Activated T-cell treated with anti-CD3 and anti-CD28 coated beads, Interleukin-2, amount 50 U/mL, for 4 hours (primary cell): ENCODE data around the gene INTS13. TPM values are rescaled to one million over a fixed set of nuclear protein-coding genes. Genes with fewer than 3 reads are reported as not detected.
A peak's percentile ranks its signal among the peaks of the same experiment; 100 is the strongest.
"Not testable (repeated sequence)": the region's sequence is repeated elsewhere in the genome, so short reads cannot be mapped to it uniquely, and the experiment has no call there.

Experiments
- ATAC-seq, 2 donors: fragments of 200-7000 bp; cut with Tn5 transposase; one replicate each; pipeline ENCODE4 v1.10.0; 2021
- DNase-seq: peaks from one replicate; pipeline ENCODE4 v3.0.0-alpha.2; 2020
- H3K27me3 Mint-ChIP-seq: one replicate; pipeline ENCODE4 v1.8.0; 2021; ENCODE audit warnings: low read depth, mixed read lengths
- H3K36me3 Mint-ChIP-seq: one replicate; pipeline ENCODE4 v1.8.0; 2022; ENCODE audit warnings: mixed read lengths; ENCODE audit not compliant: insufficient read depth
- H3K4me1 Mint-ChIP-seq: one replicate; pipeline ENCODE4 v1.8.0; 2021; ENCODE audit warnings: low read depth, mixed read lengths
- H3K4me3 Mint-ChIP-seq: one replicate; pipeline ENCODE4 v1.8.0; 2021; ENCODE audit warnings: mild to moderate bottlenecking, moderate library complexity, mixed read lengths
- H3K9me3 Mint-ChIP-seq: one replicate; pipeline ENCODE4 v1.8.0; 2021; ENCODE audit warnings: mixed read lengths
- total RNA-seq, 3 donors: library from RNA; stranded (reverse); gene quantifications; one replicate each; pipeline ENCODE4 v1.2.1, GENCODE V29; 2021

The INTS13 gene
- total RNA-seq, 3 donors from 2014 or later = 52.1 to 59.0 (median 55.6) TPM

DNA sequence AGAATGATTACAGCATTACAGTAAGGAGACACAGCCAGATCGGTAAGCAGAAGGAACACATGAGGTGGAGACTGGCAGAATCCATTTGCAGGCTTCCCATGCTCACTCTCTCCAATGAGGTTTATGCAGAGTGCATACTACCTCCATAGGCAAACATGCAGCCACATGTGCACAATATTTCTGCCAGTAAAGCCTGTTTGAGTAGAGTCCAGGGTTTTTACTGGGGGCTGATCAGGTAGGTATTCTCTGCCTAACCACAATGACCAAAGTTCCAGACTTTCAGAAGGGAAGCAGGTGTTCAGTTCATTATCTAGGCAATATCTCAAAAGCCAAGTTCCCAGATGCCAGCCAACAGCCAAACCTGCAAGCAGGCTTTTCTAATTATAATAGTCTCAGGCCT is 31.1 kb downstream of the INTS13 start:
- Mint-ChIP-seq H3K9me3 (no peaks in the 10 kb centered on the region), H3K36me3 (peaks cover 59% of the 10 kb centered on the region), H3K27me3 (no peaks in the 10 kb centered on the region), H3K4me1 (peaks cover 2% of the 10 kb centered on the region), H3K4me3 (no peak overlapping the region)
- no peak for ATAC-seq
- DNase-seq = no peak

DNA sequence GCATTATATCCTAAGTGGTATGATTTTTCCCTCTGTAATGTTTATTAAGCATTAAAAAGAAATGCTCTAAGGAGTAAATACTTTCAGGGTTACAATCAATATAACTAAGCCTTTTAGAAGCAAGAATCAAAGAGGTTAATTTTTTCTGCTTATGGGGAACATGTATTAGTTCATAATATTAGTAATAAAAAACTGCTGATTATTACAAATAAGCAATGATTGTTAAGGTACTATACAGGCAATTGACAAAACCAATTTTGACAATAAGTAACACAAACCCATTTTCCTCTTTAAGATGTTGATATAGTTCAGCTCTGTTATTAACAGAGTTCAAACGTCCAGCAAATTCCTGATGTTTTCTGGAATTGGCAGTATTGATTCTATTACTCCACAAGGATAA is 31.8 kb downstream of the INTS13 start:
- no peaks in the 10 kb centered on the region for H3K27me3 Mint-ChIP-seq
- peaks cover 2% of the 10 kb centered on the region for H3K4me1 Mint-ChIP-seq
- no peaks in the 10 kb centered on the region for H3K9me3 Mint-ChIP-seq
- ATAC-seq (no peak), DNase-seq (no peak)
- peaks cover 63% of the 10 kb centered on the region for H3K36me3 Mint-ChIP-seq
- no peak overlapping the region for H3K4me3 Mint-ChIP-seq

DNA sequence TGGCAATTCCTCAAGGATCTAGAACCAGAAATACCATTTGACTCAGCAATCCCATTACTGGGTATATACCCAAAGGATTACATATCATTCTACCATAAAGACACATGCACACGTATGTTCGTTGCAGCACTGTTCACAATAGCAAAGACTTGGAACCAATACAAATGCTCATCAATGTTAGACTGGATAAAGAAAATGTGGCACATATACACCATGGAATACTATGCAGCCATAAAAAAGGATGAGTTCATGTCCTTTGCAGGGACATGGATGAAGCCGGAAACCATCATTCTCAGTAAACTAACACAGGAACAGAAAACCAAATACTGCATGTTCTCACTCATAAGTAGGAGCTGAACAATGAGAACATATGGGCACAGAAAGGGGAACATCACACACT is 34.4 kb downstream of the INTS13 start:
- H3K4me3 Mint-ChIP-seq, H3K27me3 Mint-ChIP-seq, DNase-seq, H3K9me3 Mint-ChIP-seq, H3K4me1 Mint-ChIP-seq, ATAC-seq: not testable (repeated sequence)
- peaks cover 69% of the 10 kb centered on the region for H3K36me3 Mint-ChIP-seq

DNA sequence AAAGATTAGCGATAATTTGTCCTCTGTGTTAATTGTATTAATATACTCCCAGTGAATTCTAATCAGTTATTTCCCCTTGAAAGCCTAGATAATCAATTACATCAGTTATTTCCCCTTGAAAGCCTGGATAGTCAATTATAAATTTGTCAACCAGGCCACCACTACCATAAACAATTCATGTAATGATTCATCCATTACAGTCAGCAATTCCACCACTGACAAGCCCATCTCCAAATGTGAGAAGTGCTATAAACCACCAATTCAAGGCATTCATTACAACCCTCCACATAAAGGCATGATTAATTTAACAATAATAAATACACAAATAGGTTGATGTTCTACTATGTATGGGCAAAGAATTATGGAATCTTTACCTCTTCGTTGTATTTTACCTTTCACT is 40.9 kb downstream of the INTS13 start:
- Mint-ChIP-seq H3K4me1 (no peaks in the 10 kb centered on the region), H3K27me3 (no peaks in the 10 kb centered on the region), H3K9me3 (no peaks in the 10 kb centered on the region), H3K4me3 (no peak overlapping the region), H3K36me3 (peaks cover 29% of the 10 kb centered on the region)
- DNase-seq (no peak), ATAC-seq (no peak)

DNA sequence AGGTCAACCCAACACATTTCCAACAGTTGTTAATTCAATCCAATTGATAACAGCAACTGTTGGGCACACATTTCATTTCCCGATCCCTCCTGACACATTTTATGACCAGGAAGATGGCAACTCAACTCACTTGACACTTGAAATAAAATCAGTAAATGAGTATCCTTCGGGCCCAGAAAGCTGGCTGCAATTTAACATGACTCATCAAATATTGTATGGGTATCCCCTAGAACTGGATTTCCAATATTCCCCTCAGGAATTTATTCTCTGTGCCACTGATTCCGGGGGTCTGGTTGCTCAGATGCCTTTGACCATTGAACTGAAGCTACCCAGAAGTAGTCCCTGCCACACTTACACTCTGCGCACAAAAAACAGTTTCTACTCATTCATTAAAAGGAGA is 42.1 kb downstream of the INTS13 start:
- ATAC-seq (no peak), DNase-seq (no peak)
- Mint-ChIP-seq H3K9me3 (no peaks in the 10 kb centered on the region), H3K27me3 (no peaks in the 10 kb centered on the region), H3K4me3 (no peak overlapping the region), H3K4me1 (no peaks in the 10 kb centered on the region), H3K36me3 (peaks cover 19% of the 10 kb centered on the region)

DNA sequence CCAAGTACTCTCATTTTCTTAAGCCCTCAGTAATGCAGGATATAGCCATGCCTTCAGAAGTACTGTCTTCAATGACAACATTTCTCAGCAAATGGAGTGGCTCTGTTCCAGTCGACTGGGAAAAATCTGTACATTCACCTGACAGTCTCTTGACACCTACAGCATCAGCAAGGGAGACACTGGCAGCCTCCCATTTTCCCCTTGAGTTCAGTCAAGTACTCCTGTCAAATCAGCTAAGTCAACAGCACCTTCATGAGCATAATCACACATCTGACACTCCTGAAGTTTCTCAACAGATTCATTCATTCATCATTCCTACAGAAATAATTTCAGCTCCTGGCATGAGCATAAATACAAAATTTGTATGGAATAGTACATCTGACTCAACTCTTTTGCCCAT is 46.1 kb downstream of the INTS13 start:
- H3K36me3 Mint-ChIP-seq = peaks cover 3% of the 10 kb centered on the region
- no peaks in the 10 kb centered on the region for H3K27me3 Mint-ChIP-seq
- H3K4me3 Mint-ChIP-seq = no peak overlapping the region
- DNase-seq = no peak
- no peak for ATAC-seq
- no peaks in the 10 kb centered on the region for H3K4me1 Mint-ChIP-seq
- H3K9me3 Mint-ChIP-seq = no peaks in the 10 kb centered on the region

DNA sequence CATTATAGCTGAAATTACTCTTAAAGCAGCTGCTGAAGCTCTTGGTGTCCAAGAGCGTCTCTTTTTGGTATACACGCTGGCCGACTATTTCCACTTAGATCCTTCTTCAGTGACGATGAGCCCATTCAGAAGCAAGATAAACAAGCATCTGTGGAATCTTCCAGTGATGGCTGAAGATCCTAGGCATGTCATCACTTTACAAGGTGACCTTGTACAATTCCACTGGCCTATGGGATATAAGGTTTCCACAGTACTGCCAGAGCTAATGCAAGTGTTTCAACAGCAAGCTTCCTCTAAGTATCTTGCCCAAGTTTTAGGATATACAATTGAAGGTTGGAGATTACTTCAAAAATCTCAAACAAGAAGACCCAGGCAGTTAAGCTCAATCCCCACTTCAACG is 47.0 kb downstream of the INTS13 start:
- H3K4me3 Mint-ChIP-seq = no peak overlapping the region
- ATAC-seq = no peak
- peaks cover 3% of the 10 kb centered on the region for H3K36me3 Mint-ChIP-seq
- DNase-seq = no peak
- H3K27me3 Mint-ChIP-seq = no peaks in the 10 kb centered on the region
- no peaks in the 10 kb centered on the region for H3K9me3 Mint-ChIP-seq
- no peaks in the 10 kb centered on the region for H3K4me1 Mint-ChIP-seq

DNA sequence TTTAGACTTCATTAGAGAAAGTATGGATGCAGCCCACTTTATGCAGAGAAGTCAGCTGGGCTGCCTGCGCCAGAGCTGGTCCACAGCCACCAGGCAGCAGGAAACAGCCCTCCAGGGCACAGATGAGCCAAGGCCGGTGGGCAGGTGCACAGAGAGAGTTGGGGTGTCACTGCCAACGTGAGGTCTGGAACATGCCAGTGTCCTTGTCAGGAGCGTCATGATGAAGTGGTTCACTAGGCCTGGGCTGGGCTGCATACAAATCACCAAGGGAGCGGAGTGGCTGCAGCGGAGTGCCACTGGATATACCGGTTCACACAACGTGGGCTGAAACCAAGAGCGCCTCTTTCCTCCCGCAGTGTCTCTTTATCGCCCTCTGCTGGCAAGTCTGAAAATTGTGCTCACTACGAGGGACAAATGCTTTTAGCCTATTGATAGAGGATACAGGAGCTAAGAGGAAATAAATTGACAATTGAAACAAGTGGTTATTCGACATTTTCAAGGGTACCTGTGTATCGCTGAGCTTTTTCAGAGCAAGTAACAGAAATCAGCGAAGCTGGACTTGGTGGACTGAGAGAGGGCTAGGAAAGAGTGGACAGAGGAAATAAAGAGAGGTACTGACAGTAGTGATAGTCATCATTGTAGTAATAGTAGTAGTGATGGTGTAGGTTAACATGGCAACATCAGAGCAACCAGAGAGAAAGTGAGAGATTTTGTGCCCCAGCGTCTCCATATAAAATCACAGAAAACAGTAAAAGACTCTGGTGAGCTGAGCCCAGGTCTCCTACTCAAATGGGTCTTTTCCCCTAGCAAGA is 52.8 kb downstream of the INTS13 start:
- DNase-seq = peak; percentile 79
- peaks cover 3% of the 10 kb centered on the region for H3K9me3 Mint-ChIP-seq
- peak; percentile 94 to 95 for ATAC-seq
- peaks cover 9% of the 10 kb centered on the region for H3K4me1 Mint-ChIP-seq
- H3K27me3 Mint-ChIP-seq = peaks cover 8% of the 10 kb centered on the region
- no peaks in the 10 kb centered on the region for H3K36me3 Mint-ChIP-seq
- H3K4me3 Mint-ChIP-seq = peak overlapping the region; percentile 30

DNA sequence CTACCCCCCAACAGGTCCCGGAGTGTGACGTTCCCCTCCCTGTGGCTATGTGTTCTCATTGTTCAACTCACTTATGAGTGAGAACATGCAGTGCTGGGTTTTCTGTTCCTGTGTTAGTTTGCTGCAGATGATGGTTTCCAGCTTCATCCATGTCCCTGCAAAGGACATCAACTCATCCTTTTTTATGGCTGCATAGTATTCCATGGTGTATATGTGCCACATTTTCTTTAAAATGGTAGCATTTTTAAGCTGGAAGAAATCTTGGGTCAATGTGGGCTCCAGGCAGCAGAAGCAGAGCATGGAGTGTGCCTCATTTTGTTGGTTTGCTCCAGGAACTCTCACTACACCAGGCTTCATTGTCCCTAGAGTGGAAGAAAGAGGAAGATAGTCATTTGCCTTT is 57.2 kb downstream of the INTS13 start:
- Mint-ChIP-seq H3K4me3 (no peak overlapping the region), H3K27me3 (peaks cover 8% of the 10 kb centered on the region), H3K4me1 (peaks cover 9% of the 10 kb centered on the region), H3K9me3 (peaks cover 3% of the 10 kb centered on the region), H3K36me3 (no peaks in the 10 kb centered on the region)
- ATAC-seq = no peak
- no peak for DNase-seq

DNA sequence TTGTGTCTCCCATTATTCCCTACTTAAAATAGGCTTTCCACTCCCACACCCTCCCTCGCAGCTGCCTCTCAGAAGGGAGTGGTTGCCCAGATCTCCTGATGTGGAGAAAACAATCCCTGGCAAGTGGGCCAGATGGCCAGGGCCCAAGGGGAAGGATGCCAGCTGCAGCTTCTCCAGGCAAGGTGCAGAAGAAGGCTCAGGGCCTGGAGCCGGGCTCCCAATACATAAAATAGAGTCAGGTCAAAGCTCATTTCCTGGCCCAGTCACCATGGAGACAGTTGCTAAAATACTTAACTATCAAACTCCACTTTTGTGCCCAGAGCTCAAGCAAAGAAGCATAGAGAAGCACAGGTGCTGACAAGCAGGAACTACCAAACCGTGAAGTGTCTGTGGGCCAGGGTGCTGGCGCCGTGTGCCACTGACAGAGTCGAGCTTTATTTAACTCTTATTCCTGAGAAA is 59.1 kb downstream of the INTS13 start:
- Mint-ChIP-seq H3K27me3 (peaks cover 8% of the 10 kb centered on the region), H3K4me1 (no peaks in the 10 kb centered on the region), H3K4me3 (no peak overlapping the region), H3K9me3 (peaks cover 3% of the 10 kb centered on the region), H3K36me3 (no peaks in the 10 kb centered on the region)
- ATAC-seq (no peak), DNase-seq (no peak)

DNA sequence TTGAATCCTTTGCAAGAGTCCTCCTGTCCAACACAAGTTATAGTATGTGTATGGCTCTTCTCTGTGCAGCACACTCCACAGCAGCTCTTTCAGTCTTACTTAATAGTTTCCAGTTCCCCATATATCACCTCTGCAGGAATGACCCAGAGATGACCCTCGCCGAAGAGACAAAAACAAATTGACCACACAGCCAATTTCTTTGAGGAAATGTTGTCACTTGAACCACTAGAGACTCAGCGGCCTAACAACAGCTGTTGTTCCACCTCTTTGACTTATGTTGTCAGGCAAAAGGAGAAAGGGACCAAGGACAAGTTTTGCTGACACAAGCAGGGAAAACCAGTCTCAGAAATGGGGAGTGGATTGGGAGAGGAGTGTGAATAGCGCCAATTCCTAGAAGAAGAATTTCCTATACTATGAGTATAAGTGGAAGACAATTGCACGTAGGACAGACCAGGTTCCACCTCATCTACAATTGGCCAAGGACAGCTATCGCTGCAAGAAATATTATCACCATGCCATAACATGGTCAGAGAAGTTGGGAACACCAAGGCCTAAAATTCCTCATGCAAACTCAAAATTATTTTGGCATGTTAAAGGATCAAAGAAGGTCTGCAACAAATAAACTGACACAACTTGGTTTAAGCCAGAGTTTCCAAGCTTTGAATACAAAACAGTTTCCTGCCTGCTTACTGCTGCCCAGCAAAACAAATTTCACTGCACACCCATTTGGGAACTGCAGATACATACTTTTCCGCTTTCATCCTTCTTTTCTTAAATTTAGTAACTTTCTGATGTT is 63.1 kb downstream of the INTS13 start:
- no peaks in the 10 kb centered on the region for H3K9me3 Mint-ChIP-seq
- no peaks in the 10 kb centered on the region for H3K27me3 Mint-ChIP-seq
- ATAC-seq (no peak), DNase-seq (no peak)
- no peaks in the 10 kb centered on the region for H3K4me1 Mint-ChIP-seq
- no peak overlapping the region for H3K4me3 Mint-ChIP-seq
- no peaks in the 10 kb centered on the region for H3K36me3 Mint-ChIP-seq

DNA sequence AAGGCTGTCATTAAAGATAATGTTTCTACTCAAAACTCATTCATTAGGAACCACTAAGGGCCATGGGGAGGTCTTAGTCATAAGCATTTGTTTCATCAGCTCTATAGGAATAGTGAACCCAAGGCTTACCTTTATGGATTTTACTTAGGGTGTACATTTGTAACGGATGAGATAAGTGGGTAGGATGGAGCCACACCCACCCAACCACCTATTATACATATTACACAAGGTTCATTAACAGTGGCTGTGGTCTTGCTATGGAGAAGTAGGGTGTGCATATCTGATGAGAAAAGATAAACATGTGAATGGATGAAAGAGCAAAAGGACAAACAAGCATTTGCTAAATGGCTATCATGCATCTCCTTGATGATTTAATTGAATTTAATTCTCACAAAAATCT is 65.2 kb downstream of the INTS13 start:
- Mint-ChIP-seq H3K36me3 (no peaks in the 10 kb centered on the region), H3K9me3 (no peaks in the 10 kb centered on the region), H3K4me3 (no peak overlapping the region), H3K27me3 (no peaks in the 10 kb centered on the region), H3K4me1 (peaks cover 2% of the 10 kb centered on the region)
- DNase-seq = no peak
- ATAC-seq = no peak

DNA sequence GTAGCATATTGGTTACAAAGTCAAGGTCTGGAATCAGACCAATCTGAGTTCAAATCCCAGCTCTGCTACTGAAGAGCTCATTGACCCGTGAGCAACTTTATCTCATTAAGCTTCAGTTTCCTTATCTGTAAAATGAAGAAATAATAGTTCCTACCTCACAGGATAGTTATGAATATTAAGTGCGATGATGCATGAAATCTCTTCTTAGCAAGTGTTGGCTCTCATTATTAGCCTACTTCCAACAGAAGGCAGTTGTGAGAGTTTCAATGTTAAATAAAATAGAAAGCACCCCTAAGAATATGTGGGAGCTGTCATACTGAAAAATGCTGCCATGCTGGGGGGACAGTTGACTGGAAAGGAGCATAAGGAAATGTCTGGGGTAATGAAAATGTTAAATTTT is 65.8 kb downstream of the INTS13 start:
- peaks cover 8% of the 10 kb centered on the region for H3K4me1 Mint-ChIP-seq
- no peak for ATAC-seq
- no peaks in the 10 kb centered on the region for H3K36me3 Mint-ChIP-seq
- no peaks in the 10 kb centered on the region for H3K27me3 Mint-ChIP-seq
- no peaks in the 10 kb centered on the region for H3K9me3 Mint-ChIP-seq
- no peak overlapping the region for H3K4me3 Mint-ChIP-seq
- DNase-seq = no peak

DNA sequence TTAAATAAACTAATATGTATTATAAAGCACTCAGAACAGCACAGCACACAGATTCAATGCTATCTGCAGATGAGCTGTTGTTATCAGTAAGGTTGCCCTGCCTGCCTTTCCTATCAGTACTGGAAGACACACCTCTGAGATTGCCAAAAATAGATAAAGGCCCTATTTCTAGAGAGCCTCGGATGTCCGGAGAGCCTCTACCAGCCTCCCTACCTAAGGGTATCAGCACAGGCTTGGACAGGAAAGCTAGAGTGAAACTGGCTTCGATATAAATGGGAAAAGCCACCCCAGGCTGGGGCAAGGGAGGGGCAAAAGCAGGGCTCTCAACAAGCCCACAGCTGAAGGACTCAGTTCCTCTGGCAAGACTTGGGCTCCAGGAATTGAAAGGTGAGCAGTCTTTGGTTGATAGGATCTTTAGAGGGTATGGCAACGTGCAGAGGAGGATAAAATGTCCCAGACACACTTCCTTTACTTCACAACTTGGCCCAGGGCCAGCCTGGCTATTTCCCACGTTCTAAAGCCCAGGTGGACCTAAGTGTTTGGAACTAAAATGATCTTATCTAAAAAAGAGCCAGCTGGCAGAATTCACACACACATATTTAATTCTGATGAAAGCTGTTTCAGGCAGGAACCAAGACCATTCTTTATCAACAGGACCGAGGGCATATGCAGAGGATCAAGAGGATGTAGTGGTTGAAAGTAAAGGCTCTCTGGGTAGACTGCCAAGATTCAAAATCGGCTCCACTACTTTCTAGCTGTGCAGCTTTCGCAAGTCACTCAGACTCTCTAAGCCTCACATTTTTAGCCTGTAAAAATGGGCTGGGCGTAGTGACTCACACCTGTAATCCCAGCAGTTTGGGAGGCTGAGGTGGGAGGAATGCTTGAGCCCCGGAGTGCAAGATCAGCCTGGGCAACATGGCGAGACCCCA is 67.0 kb downstream of the INTS13 start:
- peaks cover 10% of the 10 kb centered on the region for H3K4me1 Mint-ChIP-seq
- H3K9me3 Mint-ChIP-seq = no peaks in the 10 kb centered on the region
- H3K36me3 Mint-ChIP-seq = no peaks in the 10 kb centered on the region
- H3K4me3 Mint-ChIP-seq = no peak overlapping the region
- DNase-seq = no peak
- no peaks in the 10 kb centered on the region for H3K27me3 Mint-ChIP-seq
- no peak for ATAC-seq
